ENCODE data around the gene GOLPH3L. TPM values are rescaled to one million over a fixed set of nuclear protein-coding genes. Genes with fewer than 3 reads are reported as not detected.

Gene GOLPH3L
- total and polyA plus RNA-seq, 10 of the 15 experiments (the other 5 are each of a cell fraction or from before 2014, with no cell fraction given), result 7.7 to 29.9 (median 19.2) TPM

- no peak for TF ChIP-seq ZNF384 (IDR thresholded peaks at IDR 0.05; ENCODE audit: borderline replicate concordance, low read depth, low read length)
- peak; percentile 60; the same call in 1 of the 2 replicates for TF ChIP-seq MTA2 (IDR thresholded peaks at IDR 0.05; ENCODE audit: low read depth)
- TF ChIP-seq PAX8 (IDR thresholded peaks at IDR 0.05), result no peak
- no peak for TF ChIP-seq ZNF24 (IDR thresholded peaks at IDR 0.05)
- TF ChIP-seq SREBF2 (IDR thresholded peaks at IDR 0.05; ENCODE audit: low read length), result no peak
- TF ChIP-seq JUNB (IDR thresholded peaks at IDR 0.05), result peak; percentile 86
- no peak for TF ChIP-seq IRF5 (IDR thresholded peaks at IDR 0.05; ENCODE audit: borderline replicate concordance)
- TF ChIP-seq SRF (IDR thresholded peaks at IDR 0.05; ENCODE audit: low read depth in 2 of 2, low read length in 2 of 2), result no peak
- no peak for TF ChIP-seq WRNIP1 (IDR thresholded peaks at IDR 0.05; ENCODE audit: borderline replicate concordance, low read depth, low read length)
- TF ChIP-seq HSF1 (IDR thresholded peaks at IDR 0.05; ENCODE audit: low read depth, low read length), result no peak
- no peak for TF ChIP-seq CTCF (IDR thresholded peaks at IDR 0.05 in 2 of 3, conservative IDR thresholded peaks at IDR 0.05 in 1 of 3; ENCODE audit: control insufficient read depth in 2 of 3, extremely low read depth in 1 of 3, insufficient read depth in 1 of 3, low read depth in 3 of 3, low read length in 3 of 3)
- TF ChIP-seq POLR2AphosphoS2 (IDR thresholded peaks at IDR 0.05; ENCODE audit: low read depth, low read length), result no peak
- no peak for TF ChIP-seq HDAC2 (IDR thresholded peaks at IDR 0.05)
- no peak for TF ChIP-seq MXI1 (IDR thresholded peaks at IDR 0.05; ENCODE audit: low read depth, low read length)
- TF ChIP-seq SMARCA5 (IDR thresholded peaks at IDR 0.05), result no peak
- TF ChIP-seq RCOR1 (conservative IDR thresholded peaks at IDR 0.05; ENCODE audit: low read depth, low read length), result no peak
- TF ChIP-seq TCF12 (IDR thresholded peaks at IDR 0.05; ENCODE audit: low read depth, low read length), result peak; percentile 27; the same call in 1 of the 2 replicates
- no peak for TF ChIP-seq PKNOX1 (IDR thresholded peaks at IDR 0.05)
- no peak for TF ChIP-seq SIN3A (IDR thresholded peaks at IDR 0.05; ENCODE audit: low read depth, low read length)
- no peak for TF ChIP-seq GABPA (IDR thresholded peaks at IDR 0.05; ENCODE audit: low read depth)
- no peak for TF ChIP-seq KAT2A (conservative IDR thresholded peaks at IDR 0.05; ENCODE audit: control insufficient read depth, low read depth, low read length)
- TF ChIP-seq ATF2 (IDR thresholded peaks at IDR 0.05; ENCODE audit: low read length), result 0 out of 2 replicates have a peak, but pooled peaks have one; percentile 16
- no peak for TF ChIP-seq POLR2A (IDR thresholded peaks at IDR 0.05; ENCODE audit: low read depth, low read length)
- no peak for TF ChIP-seq ZBED1 (IDR thresholded peaks at IDR 0.05; ENCODE audit: borderline replicate concordance)
- no peak for TF ChIP-seq STAT3 (IDR thresholded peaks at IDR 0.05; ENCODE audit: low read depth, low read length)
- TF ChIP-seq PAX5 (IDR thresholded peaks at IDR 0.05; ENCODE audit: borderline replicate concordance, low read depth, low read length), result 0 out of 2 replicates have a peak, but pooled peaks have one; percentile 29
- TF ChIP-seq SUZ12 (IDR thresholded peaks at IDR 0.05; ENCODE audit: unreplicated experiment), result no peak
Measured at GRCh38 chr1:150708595-150708994, 11.6 kb upstream of the GOLPH3L start (continued).
